Astrocyte of the spinal cord (primary cell): ENCODE data around the gene VAPB.
A peak's percentile ranks its signal among the peaks of the same experiment; 100 is the strongest.

Source experiments
- DNase-seq: peaks from one replicate; pipeline ENCODE4 v3.0.0; 2011; ENCODE audit warnings: low read depth, low spot score
- H3K4me3 ChIP-seq: 2 replicates; pipeline ENCODE4 v1.5.1; 2011; ENCODE audit warnings: low read depth, mild to moderate bottlenecking, low read length, moderate library complexity
- in situ Hi-C: cut with HindIII; loops from 2 replicates; pipeline ENCODE4 v1.10.0; 2017; ENCODE audit warnings: low sequenced_read_pairs
- TF ChIP-seq, protein P1 (sequence below): IDR thresholded peaks from 2 replicates; pipeline ENCODE4 v1.5.1; 2012; ENCODE audit warnings: low read depth, mild to moderate bottlenecking, low read length, inconsistent platforms

VAPB gene, protein sequence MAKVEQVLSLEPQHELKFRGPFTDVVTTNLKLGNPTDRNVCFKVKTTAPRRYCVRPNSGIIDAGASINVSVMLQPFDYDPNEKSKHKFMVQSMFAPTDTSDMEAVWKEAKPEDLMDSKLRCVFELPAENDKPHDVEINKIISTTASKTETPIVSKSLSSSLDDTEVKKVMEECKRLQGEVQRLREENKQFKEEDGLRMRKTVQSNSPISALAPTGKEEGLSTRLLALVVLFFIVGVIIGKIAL

DNA sequence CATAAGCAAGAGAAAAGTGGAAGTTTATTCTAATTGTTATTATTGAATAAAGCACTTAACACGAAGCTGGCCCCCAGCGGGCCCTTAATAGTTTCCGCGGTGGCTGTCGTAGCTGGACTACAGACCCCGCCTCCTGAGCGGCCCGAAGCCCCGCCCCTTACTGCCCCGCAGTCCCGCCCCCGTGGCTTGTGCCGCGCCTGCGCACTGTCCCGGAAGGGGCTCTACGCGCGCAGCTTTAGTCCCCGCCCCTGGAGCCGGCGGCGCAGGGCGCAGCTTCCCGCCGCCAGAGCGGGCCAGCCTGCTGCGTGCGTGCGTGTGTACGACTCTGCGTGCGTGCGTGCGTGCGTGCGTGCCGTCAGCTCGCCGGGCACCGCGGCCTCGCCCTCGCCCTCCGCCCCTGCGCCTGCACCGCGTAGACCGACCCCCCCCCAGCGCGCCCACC lies at the start of gene VAPB:
Gene VAPB (plus strand): TSS at position 348 of the 442 bp plus-strand sequence. CDS start 231 bp downstream, outside the sequence.
- TF ChIP-seq, protein P1, sequence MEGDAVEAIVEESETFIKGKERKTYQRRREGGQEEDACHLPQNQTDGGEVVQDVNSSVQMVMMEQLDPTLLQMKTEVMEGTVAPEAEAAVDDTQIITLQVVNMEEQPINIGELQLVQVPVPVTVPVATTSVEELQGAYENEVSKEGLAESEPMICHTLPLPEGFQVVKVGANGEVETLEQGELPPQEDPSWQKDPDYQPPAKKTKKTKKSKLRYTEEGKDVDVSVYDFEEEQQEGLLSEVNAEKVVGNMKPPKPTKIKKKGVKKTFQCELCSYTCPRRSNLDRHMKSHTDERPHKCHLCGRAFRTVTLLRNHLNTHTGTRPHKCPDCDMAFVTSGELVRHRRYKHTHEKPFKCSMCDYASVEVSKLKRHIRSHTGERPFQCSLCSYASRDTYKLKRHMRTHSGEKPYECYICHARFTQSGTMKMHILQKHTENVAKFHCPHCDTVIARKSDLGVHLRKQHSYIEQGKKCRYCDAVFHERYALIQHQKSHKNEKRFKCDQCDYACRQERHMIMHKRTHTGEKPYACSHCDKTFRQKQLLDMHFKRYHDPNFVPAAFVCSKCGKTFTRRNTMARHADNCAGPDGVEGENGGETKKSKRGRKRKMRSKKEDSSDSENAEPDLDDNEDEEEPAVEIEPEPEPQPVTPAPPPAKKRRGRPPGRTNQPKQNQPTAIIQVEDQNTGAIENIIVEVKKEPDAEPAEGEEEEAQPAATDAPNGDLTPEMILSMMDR = no peak
- peak; percentile 97 for DNase-seq
- in situ Hi-C loops = no loop called here

DNA sequence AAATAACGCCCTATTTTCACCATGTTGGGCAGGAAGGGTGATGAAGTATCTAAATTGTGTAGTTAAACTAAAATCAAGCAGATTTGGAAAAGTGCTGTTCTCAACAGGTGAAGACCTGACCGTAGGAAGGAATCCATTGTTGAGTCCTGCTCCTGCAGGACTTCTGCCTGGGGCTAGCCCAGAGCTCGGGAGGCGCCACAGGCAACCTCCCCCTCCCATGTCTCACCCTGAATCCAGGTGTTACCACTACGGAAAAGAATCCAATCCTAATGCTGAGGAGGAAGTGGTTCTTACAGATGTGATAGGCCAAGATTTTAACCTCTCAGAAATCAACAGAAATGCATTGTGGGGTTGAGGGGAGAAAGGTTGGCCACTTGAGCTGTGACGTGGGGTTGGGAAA lies 49.3 kb upstream of the VAPB start:
- in situ Hi-C loops = no loop called here
- TF ChIP-seq, protein P1 = no peak
- DNase-seq = no peak
- H3K4me3 ChIP-seq = no peak overlapping the region

More for the DNA sequence above, at the start of gene VAPB:
- peak within 1 kb of the TSS; percentile 68 for H3K4me3 ChIP-seq

DNA sequence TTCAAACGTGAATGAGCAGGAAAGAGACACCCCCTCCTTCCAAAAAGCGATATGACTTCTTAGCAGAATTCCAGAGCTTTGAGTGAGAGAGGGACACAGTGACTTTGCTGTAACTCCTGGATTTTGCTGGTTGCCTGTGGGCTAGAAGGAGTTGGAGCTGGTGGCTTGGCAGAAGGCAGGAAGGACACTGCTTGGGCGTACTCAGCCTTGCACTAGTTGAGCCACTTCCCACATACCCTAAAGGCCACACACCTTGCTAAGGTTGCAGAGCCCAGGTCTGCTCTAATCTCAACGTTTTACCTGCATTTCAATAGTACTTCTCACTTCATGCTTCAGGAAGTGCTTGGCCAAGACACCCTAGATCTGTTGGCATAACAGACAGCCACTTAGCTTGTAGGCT lies 48.9 kb upstream of the VAPB start:
- TF ChIP-seq, protein P1 = no peak
- H3K4me3 ChIP-seq = no peak overlapping the region
- in situ Hi-C loops = no loop called here
- no peak for DNase-seq

DNA sequence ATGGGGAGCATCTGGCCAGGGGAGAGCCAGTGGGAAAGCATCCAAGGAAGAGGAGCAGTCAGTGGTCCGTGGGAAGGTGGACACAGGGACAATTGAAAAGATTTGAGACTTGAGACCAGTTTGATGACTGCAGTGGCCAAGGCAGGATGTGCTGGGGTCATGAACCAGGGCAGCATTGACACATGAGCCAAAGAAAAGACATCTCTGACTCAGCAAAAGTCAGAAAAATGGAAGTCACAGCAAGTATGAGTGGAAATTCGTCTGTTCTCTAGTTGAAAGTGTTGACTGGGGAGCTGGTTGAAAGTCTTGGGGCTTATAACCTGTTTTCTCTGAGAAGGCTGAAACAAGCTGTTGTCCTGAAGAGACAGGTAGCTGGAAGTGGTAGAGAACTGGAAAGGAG lies 48.2 kb upstream of the VAPB start:
- in situ Hi-C loops = no loop called here
- TF ChIP-seq, protein P1 = no peak
- no peak for DNase-seq
- H3K4me3 ChIP-seq = no peak overlapping the region

DNA sequence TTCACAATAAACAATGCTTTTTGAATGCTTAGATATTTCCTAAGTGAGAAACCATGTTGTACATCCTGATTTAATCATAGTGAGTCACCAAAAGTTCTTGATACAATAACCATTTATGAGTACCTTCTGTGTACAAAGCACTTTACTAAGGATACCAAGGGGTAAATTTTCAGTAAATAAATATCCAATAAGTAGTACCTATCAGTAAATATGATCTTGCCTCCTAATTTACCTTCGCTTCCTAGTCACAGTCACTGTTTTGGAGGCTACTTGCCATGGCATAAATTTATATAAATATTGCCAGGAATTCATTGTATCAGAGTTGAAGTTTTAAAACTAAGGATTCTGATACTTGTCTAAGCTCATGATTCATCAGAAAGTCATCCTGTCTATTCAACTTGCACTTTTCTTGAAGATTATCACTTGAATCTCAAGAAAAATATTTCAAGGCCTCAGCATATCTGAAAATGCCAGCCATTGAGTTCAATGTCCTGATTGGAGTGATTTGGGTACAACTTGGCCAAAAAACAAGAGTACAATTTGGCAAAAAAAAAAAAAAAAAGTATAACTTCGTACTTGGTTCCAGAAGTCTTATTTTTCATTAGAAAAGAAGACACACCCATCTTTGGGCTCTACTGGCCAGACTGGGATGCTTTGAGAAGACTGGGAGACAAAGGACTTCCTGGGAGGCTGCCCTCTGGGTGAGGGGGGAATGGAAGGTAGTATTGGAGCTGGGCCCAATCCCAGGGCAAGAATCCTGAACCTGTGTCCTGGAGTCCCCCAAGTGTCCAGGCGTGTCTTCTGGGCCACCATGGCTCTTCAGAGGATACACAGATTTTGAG lies 46.7 kb upstream of the VAPB start:
- peak; percentile 57 for DNase-seq
- no peak overlapping the region for H3K4me3 ChIP-seq
- in situ Hi-C loops = no loop called here
- TF ChIP-seq, protein P1 = no peak

DNA sequence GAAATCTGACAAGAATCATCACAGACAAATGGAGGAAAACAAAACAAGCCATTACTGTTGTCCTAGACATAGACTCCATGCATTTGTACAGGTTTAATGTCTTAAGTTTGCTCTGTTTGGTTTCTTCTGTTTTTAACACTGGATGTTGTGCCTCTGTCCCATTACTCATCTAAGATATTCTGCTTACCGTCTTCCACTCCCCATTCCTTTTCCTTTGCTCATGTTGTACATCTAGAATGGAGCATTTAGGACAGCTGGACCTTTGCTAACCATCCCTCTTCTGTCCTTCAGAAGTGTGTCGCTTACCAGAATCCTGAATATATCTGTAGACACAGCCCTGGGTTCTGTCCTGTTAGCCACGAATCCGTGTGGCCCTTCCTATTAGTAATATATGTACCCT lies 44.3 kb upstream of the VAPB start:
- H3K4me3 ChIP-seq = no peak overlapping the region
- DNase-seq = peak; percentile 9
- in situ Hi-C loops = no loop called here
- TF ChIP-seq, protein P1 = no peak
